PC-3 (cell line): ENCODE results near the gene SELENOV.

Source experiments
- CTCF ChIP-seq: fragments of 300-600 bp; sonication (generic); conservative IDR thresholded peaks from 2 replicates; pipeline ENCODE4 v1.5.1; 2017; ENCODE audit warnings: antibody characterized with exemption, low read depth, mild to moderate bottlenecking, low read length
- EZH2 ChIP-seq: fragments of 300-600 bp; sonication (generic); IDR thresholded peaks from one replicate; pipeline ENCODE4 v1.6.1; 2017; ENCODE audit warnings: antibody characterized with exemption, mild to moderate bottlenecking, low read length; ENCODE audit not compliant: unreplicated experiment

DNA sequence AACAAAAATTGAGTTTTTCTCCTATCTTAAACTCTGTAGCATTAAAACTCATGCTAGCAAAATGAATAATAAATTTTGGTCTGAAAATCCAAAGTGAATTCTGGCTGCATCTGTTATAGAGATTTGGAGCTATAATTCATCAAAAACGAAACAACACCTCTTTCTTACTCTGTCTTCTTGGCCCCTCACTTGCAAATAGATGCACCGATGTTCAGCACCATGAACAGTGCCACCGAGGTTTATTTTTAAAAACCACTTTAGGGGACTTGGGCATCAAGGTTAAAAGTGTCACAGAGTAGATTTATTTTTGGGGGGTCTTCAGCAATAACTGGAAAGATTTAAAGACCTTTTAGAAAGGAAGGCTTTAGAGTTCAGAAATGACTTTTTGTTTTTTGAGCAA lies 51.1 kb downstream of the SELENOV start:
- TF ChIP-seq CTCF (no peak), EZH2 (no peak)
